GM18858 (cell line): ENCODE data around the gene KLHL2.
"Not testable (repeated sequence)": the region's sequence is repeated elsewhere in the genome, so short reads cannot be mapped to it uniquely, and the experiment has no call there.

Experiments used
- ATAC-seq: cut with Tn5 transposase; IDR thresholded peaks from one replicate; pipeline ENCODE4 v1.9.1; 2021; ENCODE audit not compliant: unreplicated experiment

Gene KLHL2

GRCh38 chr4:165229490-165230200 is 22.3 kb downstream of the KLHL2 start:
- ATAC-seq = not testable (repeated sequence)

GRCh38 chr4:165232623-165233433 is 25.5 kb downstream of the KLHL2 start:
- ATAC-seq = peak; percentile 41

GRCh38 chr4:165234766-165235165 is 27.4 kb downstream of the KLHL2 start:
- ATAC-seq = no peak

- ATAC-seq = not testable (repeated sequence)
These were observed 29.5 kb downstream of the KLHL2 start for GRCh38 chr4:165236852-165237251.

- peak; percentile 84 for ATAC-seq
These were observed 30.8 kb downstream of the KLHL2 start for GRCh38 chr4:165238041-165238640.

GRCh38 chr4:165240761-165241160 is 33.4 kb downstream of the KLHL2 start:
- not testable (repeated sequence) for ATAC-seq

GRCh38 chr4:165244148-165244547 is 36.8 kb downstream of the KLHL2 start:
- not testable (repeated sequence) for ATAC-seq

- not testable (repeated sequence) for ATAC-seq
These were observed 37.3 kb downstream of the KLHL2 start for GRCh38 chr4:165244587-165245186.

- ATAC-seq = no peak
These were observed 40.7 kb downstream of the KLHL2 start for GRCh38 chr4:165248102-165248501.

- not testable (repeated sequence) for ATAC-seq
These were observed 41.5 kb downstream of the KLHL2 start for GRCh38 chr4:165248904-165249303.

- not testable (repeated sequence) for ATAC-seq
These were observed 47.4 kb downstream of the KLHL2 start for GRCh38 chr4:165254771-165255170.

GRCh38 chr4:165255439-165255838 is 48.1 kb downstream of the KLHL2 start:
- peak; percentile 98 for ATAC-seq

GRCh38 chr4:165256074-165256659 is 48.8 kb downstream of the KLHL2 start:
- not testable (repeated sequence) for ATAC-seq

- ATAC-seq = not testable (repeated sequence)
These were observed 52.4 kb downstream of the KLHL2 start for GRCh38 chr4:165259776-165260175.

- ATAC-seq = not testable (repeated sequence)
These were observed 54.9 kb downstream of the KLHL2 start for GRCh38 chr4:165262306-165262705.

- not testable (repeated sequence) for ATAC-seq
These were observed 56.1 kb downstream of the KLHL2 start for GRCh38 chr4:165263466-165263865.

GRCh38 chr4:165269931-165270330 is 62.6 kb downstream of the KLHL2 start:
- ATAC-seq = not testable (repeated sequence)

- not testable (repeated sequence) for ATAC-seq
These were observed 66.1 kb downstream of the KLHL2 start for GRCh38 chr4:165273443-165273842.

GRCh38 chr4:165275357-165275756 is 68.0 kb downstream of the KLHL2 start:
- ATAC-seq = peak; percentile 59

- not testable (repeated sequence) for ATAC-seq
These were observed 72.2 kb downstream of the KLHL2 start for GRCh38 chr4:165279531-165279930.

GRCh38 chr4:165284697-165285096 is 77.3 kb downstream of the KLHL2 start:
- ATAC-seq = not testable (repeated sequence)
